NCI-H2081 (cell line): ENCODE measurements around the gene TMEM109.

ENCODE experiments used
- DNase-seq, 2 experiments: peaks; one replicate each; lab custom pipeline; 2025; lab: John Stamatoyannopoulos, UW

The TMEM109 gene

DNA sequence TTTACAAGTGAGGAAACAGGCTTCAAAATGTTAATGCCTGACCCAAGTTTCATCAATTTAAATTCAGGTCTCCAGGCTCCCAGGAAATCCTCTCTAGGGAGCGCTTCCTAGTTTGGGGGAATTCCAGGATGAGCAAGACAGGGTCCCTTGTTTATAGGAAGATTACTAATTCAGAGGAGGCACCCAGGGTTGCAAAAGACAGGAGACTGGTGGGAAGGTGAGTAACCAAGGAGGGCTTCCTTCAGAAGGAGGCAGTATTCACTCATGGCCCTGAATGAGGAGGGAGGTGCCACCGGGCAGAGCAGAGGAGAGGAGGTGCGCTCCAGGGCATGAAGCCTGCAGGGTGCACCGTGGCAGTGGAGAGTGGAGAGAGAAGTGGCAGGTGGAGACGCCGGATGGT is 11.9 kb downstream of the TMEM109 start:
- peak in 1 of 2 experiments; percentile 12 for DNase-seq

- DNase-seq = no peak
These were observed 12.5 kb downstream of the TMEM109 start for GRCh38 chr11:60926500-60926899.

- DNase-seq = no peak
These were observed 13.2 kb downstream of the TMEM109 start for GRCh38 chr11:60927061-60927592.

DNA sequence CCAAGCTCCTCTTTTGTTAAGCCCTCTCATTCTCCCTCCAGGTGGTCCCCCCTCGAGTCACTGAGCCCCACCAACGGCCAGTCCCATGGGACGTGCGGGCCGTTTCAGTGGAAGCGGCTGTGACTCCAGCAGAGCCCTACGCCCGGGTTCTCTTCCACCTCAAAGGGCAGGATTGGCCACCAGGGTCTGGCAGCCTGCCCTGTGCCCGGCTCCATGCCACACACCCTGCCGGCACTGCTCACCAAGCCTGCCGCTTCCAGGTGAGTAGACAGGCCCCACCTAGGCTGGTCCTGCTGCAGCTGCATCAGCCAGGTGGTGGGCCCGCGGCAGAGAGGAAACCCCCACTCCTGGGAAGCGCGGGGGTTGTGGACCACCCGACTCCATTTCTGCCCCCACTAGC is 13.6 kb downstream of the TMEM109 start:
- no peak for DNase-seq

GRCh38 chr11:60928563-60929001 is 14.6 kb downstream of the TMEM109 start:
- no peak for DNase-seq

GRCh38 chr11:60929764-60930163 is 15.8 kb downstream of the TMEM109 start:
- no peak for DNase-seq

GRCh38 chr11:60930394-60930793 is 16.4 kb downstream of the TMEM109 start:
- DNase-seq = no peak

DNA sequence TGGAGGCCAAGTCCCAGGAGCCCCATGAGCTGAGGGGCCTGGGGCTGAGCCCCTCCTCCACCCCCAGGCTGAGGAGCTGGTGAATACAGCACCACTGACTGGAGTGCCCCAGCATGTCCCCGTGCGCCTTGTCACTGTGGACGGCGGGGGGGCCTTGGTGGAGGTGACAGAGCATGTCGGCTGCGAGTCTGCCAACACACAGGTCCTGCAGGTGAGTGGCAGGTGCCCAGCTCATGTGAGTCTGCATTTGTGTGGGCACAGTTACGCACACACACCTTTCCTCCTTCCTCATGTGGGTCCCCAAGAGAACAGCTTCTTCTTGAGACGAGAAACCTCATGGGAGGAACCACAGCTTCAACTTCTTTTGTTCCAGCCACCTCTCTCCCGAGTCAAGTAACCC is 18.0 kb downstream of the TMEM109 start:
- DNase-seq = no peak

DNA sequence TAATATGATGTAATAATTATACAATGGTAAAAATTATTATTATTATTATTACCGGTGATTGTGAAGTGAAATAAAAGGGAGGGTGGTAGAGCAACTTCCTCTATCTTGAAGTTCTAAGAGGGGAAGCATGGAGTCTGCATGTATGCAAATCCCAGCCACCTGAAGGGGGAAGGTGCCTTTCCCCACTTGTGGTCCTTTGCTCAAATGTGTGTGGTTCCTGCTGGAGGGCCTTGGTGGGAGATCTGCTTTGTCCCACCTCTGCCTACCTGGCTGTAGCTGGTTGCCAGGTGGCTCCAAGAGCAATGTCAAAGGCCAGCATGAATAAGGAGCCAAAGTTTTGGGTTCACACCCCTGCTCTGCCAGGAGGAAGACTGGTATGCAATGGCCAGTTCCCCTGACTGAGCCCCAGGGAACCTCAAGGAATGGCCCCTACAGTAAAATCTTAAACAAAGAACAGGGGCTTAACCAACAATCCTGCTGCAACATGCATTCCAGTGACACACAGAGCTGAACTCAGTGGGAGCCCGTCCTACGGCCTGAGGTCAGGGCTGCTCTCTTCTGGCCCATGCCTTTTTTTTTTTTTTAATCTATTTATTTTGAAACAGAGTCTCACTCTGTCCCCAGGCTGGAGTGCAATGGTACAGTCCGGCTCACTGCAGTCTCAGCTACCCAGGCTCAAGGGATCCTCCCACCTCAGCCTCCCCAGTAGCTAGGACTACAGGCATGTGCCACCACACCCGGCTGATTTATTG is 18.8 kb downstream of the TMEM109 start:
- DNase-seq = no peak

- DNase-seq = no peak
These were observed 19.6 kb downstream of the TMEM109 start for GRCh38 chr11:60933416-60934123.

GRCh38 chr11:60934124-60934789 is 20.3 kb downstream of the TMEM109 start:
- DNase-seq = no peak

- DNase-seq = no peak
These were observed 21.0 kb downstream of the TMEM109 start for GRCh38 chr11:60934790-60935605.

- no peak for DNase-seq
These were observed 21.9 kb downstream of the TMEM109 start for GRCh38 chr11:60935676-60936442.

DNA sequence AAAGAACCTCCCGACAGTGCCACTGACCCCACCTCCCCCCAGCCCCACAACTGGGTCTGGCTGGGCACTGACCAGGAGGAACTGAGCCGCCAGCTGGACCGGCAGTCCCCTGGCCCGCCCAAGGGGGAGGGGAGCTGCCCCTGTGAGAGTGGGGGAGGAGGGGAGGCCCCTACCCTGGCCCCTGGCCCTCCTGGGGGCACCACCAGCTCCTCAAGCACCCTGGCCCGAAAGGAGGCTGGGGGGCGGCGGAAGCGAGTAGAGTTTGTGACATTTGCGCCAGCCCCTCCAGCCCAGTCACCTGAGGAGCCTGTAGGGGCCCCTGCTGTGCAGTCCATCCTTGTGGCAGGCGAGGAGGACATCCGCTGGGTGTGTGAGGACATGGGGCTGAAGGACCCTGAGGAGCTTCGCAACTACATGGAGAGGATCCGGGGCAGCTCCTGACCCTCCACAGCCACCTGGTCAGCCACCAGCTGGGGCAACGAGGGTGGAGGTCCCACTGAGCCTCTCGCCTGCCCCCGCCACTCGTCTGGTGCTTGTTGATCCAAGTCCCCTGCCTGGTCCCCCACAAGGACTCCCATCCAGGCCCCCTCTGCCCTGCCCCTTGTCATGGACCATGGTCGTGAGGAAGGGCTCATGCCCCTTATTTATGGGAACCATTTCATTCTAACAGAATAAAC is 22.6 kb downstream of the TMEM109 start:
- DNase-seq = no peak

GRCh38 chr11:60937144-60937527 is 23.2 kb downstream of the TMEM109 start:
- DNase-seq = no peak

GRCh38 chr11:60937811-60938210 is 23.9 kb downstream of the TMEM109 start:
- no peak for DNase-seq

DNA sequence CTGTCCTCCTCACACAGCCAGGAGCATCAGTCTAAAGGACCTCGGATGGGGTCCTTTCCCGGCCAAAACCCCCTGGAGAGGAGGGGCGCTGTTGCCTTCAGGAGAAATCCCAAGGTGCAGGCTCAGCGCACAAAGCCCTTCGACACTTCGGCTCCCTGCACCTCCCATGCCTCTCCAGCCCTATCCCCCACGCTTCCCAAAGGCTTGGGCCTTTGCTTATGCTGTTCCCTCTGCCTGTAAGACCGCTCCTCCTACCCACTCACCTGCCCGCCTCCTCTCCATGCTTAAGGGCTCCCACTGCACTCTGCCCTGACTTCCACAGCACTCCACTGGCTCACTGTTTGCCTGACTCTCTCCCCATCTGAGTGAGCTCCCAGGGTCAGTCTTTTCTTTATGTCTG is 24.5 kb downstream of the TMEM109 start:
- no peak for DNase-seq

DNA sequence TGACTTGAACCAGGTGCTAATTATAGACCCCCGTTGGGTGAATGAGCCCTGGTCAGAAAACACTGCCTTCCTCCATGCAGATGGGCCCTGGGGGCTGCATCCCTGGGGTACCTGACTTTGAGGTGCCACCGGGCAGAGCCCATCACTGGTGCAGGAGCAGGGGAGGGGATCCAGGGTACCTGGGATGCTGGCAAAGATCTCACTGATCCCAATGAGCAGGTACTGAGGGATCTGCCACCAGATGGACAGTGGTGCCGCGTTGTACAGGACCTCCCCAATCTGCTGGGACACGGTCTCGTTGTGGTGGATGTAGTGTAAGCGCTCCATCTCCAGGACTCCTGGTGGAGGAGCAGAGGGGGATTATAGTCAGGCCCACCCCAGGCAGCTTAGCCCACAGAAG is 25.3 kb downstream of the TMEM109 start:
- no peak for DNase-seq

GRCh38 chr11:60939855-60940254 is 25.9 kb downstream of the TMEM109 start:
- DNase-seq = no peak

DNA sequence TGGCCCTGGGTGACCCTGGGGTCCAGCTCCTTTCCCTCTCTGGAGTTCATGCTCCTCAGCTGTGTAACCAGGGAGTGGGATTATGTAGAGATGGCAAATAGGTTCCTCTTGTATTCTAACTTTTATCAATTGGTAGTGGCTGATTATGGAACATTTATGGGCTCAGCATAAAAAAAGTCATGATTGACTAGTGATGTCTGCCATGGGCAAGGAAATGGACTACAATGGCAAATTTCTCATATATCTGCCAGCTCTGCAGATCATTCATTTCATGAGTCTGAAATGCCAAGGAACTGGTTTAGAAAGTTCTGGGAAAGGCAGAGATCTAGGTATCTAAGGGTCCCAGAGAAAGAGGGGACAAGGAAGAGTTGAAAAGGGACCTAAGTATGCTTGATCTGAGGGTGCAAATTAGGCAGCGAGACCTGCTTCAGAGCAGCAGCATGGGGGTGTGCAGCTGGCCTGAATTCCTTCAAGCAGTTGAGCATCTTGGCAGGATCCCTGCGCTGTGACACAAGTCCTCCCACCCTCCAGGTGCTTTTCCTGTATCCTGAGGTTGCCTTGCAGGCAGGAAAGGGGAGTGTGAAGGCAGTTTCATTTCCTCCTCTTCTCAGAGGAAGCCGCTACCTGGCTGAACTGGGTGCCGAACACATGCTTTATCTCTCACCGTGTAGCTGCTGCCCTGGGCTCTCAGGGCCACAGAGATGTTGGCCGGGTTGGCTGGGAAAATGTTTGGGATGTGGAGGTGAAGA is 27.6 kb downstream of the TMEM109 start:
- DNase-seq = no peak
